ENCODE measurements around the gene AIP.

DNA sequence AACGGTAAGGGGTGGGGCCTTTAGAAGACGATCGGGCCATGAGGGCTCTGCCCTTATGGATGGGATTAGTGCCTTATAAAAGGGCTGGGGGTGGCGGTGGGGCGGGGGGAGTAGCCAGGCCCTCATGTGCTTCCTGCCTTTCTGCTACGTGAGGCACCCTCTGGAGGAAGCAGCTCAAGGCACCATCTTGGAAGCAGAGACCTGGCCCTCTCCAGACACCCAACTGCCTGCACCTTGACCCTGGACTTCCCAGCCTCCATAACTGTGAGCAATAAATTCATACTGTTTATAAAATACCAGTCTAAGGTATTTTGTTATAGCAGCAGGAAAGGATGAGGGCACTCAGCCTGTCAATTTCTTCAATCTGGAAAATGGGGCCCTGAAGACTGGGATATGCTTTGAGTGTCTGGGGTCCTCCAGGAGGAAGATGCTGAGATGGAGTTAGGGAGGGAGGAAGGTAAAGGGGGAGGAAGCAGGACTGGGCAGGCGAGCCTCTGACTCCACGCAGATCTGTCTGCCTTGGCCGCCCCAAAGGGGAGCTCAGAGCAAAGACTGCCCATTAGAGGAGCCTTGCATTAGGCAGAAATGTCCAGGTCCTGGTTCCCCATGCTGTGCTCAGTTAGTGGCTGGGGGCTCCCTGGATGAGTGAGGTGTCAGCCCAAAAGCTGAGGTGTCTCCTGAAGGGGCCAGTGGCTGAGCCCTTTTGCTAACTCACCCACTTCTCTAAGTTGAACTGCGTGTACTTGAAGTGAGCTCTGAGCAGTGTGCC, 35.1 kb downstream of the AIP start:
- TF ChIP-seq ESRRA (IDR thresholded peaks at IDR 0.05; ENCODE audit: borderline replicate concordance, low read depth) (no peak), CBX3 (IDR thresholded peaks at IDR 0.05; ENCODE audit: borderline replicate concordance in 1 of 2, low read length in 2 of 2) (no peak), PRPF4 (IDR thresholded peaks at IDR 0.05; ENCODE audit: insufficient read depth, low read depth, low read length, poor library complexity, severe bottlenecking) (no peak), RFX5 (IDR thresholded peaks at IDR 0.05; ENCODE audit: low read depth, low read length) (no peak), CEBPB (tag; IDR thresholded peaks at IDR 0.05) (no peak)

All from K562 (cell line).